Small intestine (tissue), 7 donors: ENCODE results near the gene PRDM11. TPM values are rescaled to one million over a fixed set of nuclear protein-coding genes. Genes with fewer than 3 reads are reported as not detected.
A peak's percentile ranks its signal among the peaks of the same experiment; 100 is the strongest.
"Not testable (repeated sequence)": the region's sequence is repeated elsewhere in the genome, so short reads cannot be mapped to it uniquely, and the experiment has no call there.

Experiments
- DNase-seq, 2 donors: peaks; one replicate each; pipeline versions ENCODE4 v3.0.0 to v3.0.0-alpha.2; 2013
- FAIRE-seq: peaks from 2 replicates; lab custom pipeline; 2012; peaks lifted over from hg19 to GRCh38; lab: Jason Lieb, UNC
- H3K27ac ChIP-seq, 3 donors: one replicate each; pipeline ENCODE4 v1.5.1; 2013; ENCODE audit warnings: low read length in 2 of 3, mild to moderate bottlenecking in 2 of 3, control low read depth in 1 of 3, inconsistent platforms in 1 of 3, low read depth in 1 of 3, moderate library complexity in 1 of 3
- H3K27me3 ChIP-seq, 3 donors: one replicate each; pipeline ENCODE4 v1.6.1; 2013; ENCODE audit warnings: low read length in 3 of 3, inconsistent platforms in 1 of 3; ENCODE audit not compliant: control insufficient read depth in 3 of 3, insufficient read depth in 3 of 3
- H3K36me3 ChIP-seq, 3 donors: one replicate each; pipeline ENCODE4 v1.6.1; 2013; ENCODE audit warnings: low read length in 3 of 3, inconsistent platforms in 1 of 3, low read depth in 1 of 3, mild to moderate bottlenecking in 1 of 3, moderate library complexity in 1 of 3; ENCODE audit not compliant: control insufficient read depth in 3 of 3, insufficient read depth in 2 of 3
- H3K4me1 ChIP-seq, 3 donors: one replicate each; pipeline ENCODE4 v1.6.1; 2013; ENCODE audit warnings: low read length in 2 of 3, inconsistent platforms in 1 of 3, low read depth in 1 of 3, mild to moderate bottlenecking in 1 of 3, moderate library complexity in 1 of 3; ENCODE audit not compliant: control insufficient read depth in 3 of 3, insufficient read depth in 2 of 3
- H3K4me3 ChIP-seq, 3 donors: one replicate each; pipeline ENCODE4 v1.5.1; 2013; ENCODE audit warnings: low read length in 3 of 3, control low read depth in 1 of 3, inconsistent platforms in 1 of 3, low read depth in 1 of 3, mild to moderate bottlenecking in 1 of 3, moderate library complexity in 1 of 3
- H3K9me3 ChIP-seq, 2 donors: one replicate each; pipeline ENCODE4 v1.6.1; 2013; ENCODE audit warnings: low read depth in 1 of 2, low read length in 1 of 2; ENCODE audit not compliant: control insufficient read depth in 2 of 2, insufficient read depth in 1 of 2
- WGBS, 3 donors: extraction: QIAGEN DNeasy Blood & Tissue Kit; methylation state at CpG; one replicate each; pipeline ENCODE4 v1.1.7; 2013; 5-methylcytosine and 5-hydroxymethylcytosine counted together
- polyA plus RNA-seq, 4 donors: library from polyadenylated mRNA; stranded (reverse) in 3 of 4; unstranded in 1 of 4; fragments of 200-250 nt in 3 of 4; fragments of 120-200 nt in 1 of 4; gene quantifications; one replicate each; pipeline versions ENCODE4 v1.2.1 to v1.2.3, GENCODE V29; 2013
- donor health status: healthy with polysubstance abuse.
- donor health status: control.
- donor health status: control.
- donor health status: Bipolar disorder and iron deficiency.
- donor health status: healthy.

The PRDM11 gene
- polyA plus RNA-seq, 4 donors: 0.45 to 20.4 (median 3.2) TPM

- Histone ChIP-seq H3K27ac (no peak overlapping the region), H3K4me1 (peaks cover 0 to 7% (median 0%) of the 10 kb centered on the region in 3 donors), H3K4me3 (no peak overlapping the region), H3K27me3 (no peaks in the 10 kb centered on the region), H3K36me3 (peaks cover 0 to 9% (median 0%) of the 10 kb centered on the region in 3 donors), H3K9me3 (peaks cover 0 to under 1% of the 10 kb centered on the region in 2 donors)
- FAIRE-seq (no peak), DNase-seq (no peak)
- WGBS, 3 donors: 86 to 98% (median 93%) methylated on average over 1 of the region's 1 CpG
These were observed 93.3 kb downstream of the PRDM11 start for GRCh38 chr11:45239733-45240132.

DNA sequence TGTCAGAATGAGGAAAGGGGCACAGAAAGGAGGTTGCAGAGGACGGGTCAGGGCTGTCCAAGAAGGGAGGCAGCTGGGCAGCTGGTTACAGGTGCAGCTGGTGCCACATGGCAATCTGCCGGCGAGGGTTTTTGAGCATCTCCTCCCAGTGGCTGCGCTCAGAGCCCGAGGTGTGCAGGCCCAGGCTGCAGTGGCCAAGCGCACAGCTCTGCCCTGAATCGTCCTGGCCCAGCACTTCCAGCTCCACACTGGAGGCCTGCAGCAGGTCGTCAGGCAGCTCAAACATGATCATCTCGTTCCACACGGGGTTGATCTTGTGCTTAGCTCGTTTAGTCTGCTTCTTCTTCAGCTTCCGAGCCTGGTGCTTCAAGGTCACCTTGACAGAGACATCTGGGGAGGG is 97.5 kb downstream of the PRDM11 start:
- FAIRE-seq: no peak
- Histone ChIP-seq H3K9me3 (peaks cover 0 to 3% of the 10 kb centered on the region in 2 donors), H3K27ac (no peak overlapping the region), H3K27me3 (no peaks in the 10 kb centered on the region), H3K4me3 (no peak overlapping the region), H3K36me3 (peaks cover 0 to 22% (median 0%) of the 10 kb centered on the region in 3 donors), H3K4me1 (peaks cover 2 to 21% (median 4%) of the 10 kb centered on the region in 3 donors)
- 82 to 86% (median 84%) methylated on average over 12 of the region's 12 CpGs for WGBS, 3 donors
- no peak for DNase-seq

GRCh38 chr11:45245218-45246045 is 99.0 kb downstream of the PRDM11 start:
- H3K9me3 ChIP-seq: peaks cover 0 to 3% of the 10 kb centered on the region in 2 donors
- peak; percentile 72 for DNase-seq

GRCh38 chr11:45246241-45246640 is 99.8 kb downstream of the PRDM11 start:
- no peak overlapping the region for H3K4me3 ChIP-seq
- WGBS, 3 donors: 88 to 96% (median 93%) methylated on average over 8 of the region's 8 CpGs
- peaks cover 0 to 3% of the 10 kb centered on the region in 2 donors for H3K9me3 ChIP-seq
- no peaks in the 10 kb centered on the region for H3K27me3 ChIP-seq
- no peak for DNase-seq
- FAIRE-seq: no peak
- no peak overlapping the region for H3K27ac ChIP-seq
- peaks cover 2 to 21% (median 4%) of the 10 kb centered on the region in 3 donors for H3K4me1 ChIP-seq
- H3K36me3 ChIP-seq: peaks cover 0 to 28% (median 0%) of the 10 kb centered on the region in 3 donors

More at GRCh38 chr11:45245218-45246045, 99.0 kb downstream of the PRDM11 start:
- Histone ChIP-seq H3K27ac (peak overlapping the region in 1 of 3 donors; percentile 57), H3K4me1 (peaks cover 2 to 21% (median 4%) of the 10 kb centered on the region in 3 donors), H3K4me3 (no peak overlapping the region), H3K36me3 (peaks cover 0 to 28% (median 0%) of the 10 kb centered on the region in 3 donors), H3K27me3 (no peaks in the 10 kb centered on the region)
- 43 to 63% (median 50%) methylated on average over 8 of the region's 8 CpGs for WGBS, 3 donors
- FAIRE-seq: no peak

DNA sequence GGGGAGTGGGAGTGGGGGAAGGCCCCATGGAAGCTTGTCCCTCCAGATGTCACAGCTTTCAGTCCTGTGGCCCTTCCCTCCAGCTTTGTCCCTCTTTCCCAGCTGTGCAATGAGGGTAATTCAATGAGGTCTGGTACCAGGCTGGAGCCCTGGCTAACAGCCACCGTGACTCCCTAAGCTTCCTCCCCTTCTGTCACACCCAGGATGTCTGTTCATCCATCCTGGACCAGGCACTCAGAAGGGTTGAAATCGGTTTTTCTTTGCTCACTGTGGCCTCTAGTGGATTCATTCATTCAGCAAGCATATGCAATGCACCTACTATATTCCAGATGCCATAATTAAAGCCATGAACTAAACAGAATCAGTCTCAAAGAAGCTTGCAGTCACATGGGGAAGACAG is 101.0 kb downstream of the PRDM11 start:
- H3K9me3 ChIP-seq: peaks cover 0 to 3% of the 10 kb centered on the region in 2 donors

GRCh38 chr11:45248501-45249011 is 102.1 kb downstream of the PRDM11 start:
- Histone ChIP-seq H3K4me1 (peaks cover 4 to 21% (median 5%) of the 10 kb centered on the region in 3 donors), H3K27ac (no peak overlapping the region), H3K36me3 (peaks cover 0 to 41% (median 0%) of the 10 kb centered on the region in 3 donors), H3K27me3 (no peaks in the 10 kb centered on the region), H3K9me3 (peaks cover 0 to 3% of the 10 kb centered on the region in 2 donors), H3K4me3 (no peak overlapping the region)
- FAIRE-seq: no peak
- DNase-seq: no peak
- 23 to 77% (median 68%) methylated on average over 2 of the region's 2 CpGs for WGBS, 3 donors

More for the DNA sequence above, 101.0 kb downstream of the PRDM11 start:
- FAIRE-seq: no peak
- no peak overlapping the region for H3K4me3 ChIP-seq
- peaks cover 2 to 21% (median 4%) of the 10 kb centered on the region in 3 donors for H3K4me1 ChIP-seq
- no peak overlapping the region for H3K27ac ChIP-seq
- no peak for DNase-seq
- H3K36me3 ChIP-seq: peaks cover 0 to 38% (median 0%) of the 10 kb centered on the region in 3 donors
- WGBS, 3 donors: 48 to 63% (median 56%) methylated on average over 2 of the region's 2 CpGs
- no peaks in the 10 kb centered on the region for H3K27me3 ChIP-seq

- Histone ChIP-seq H3K36me3 (peaks cover 0 to 45% (median 0%) of the 10 kb centered on the region in 3 donors), H3K4me1 (peaks cover 4 to 18% (median 5%) of the 10 kb centered on the region in 3 donors)
- H3K4me3 ChIP-seq, FAIRE-seq, DNase-seq, H3K9me3 ChIP-seq, H3K27me3 ChIP-seq, H3K27ac ChIP-seq: not testable (repeated sequence)
- WGBS, 3 donors: 86 to 98% (median 94%) methylated on average over 1 of the region's 1 CpG
These were observed 102.9 kb downstream of the PRDM11 start for GRCh38 chr11:45249372-45249771.

DNA sequence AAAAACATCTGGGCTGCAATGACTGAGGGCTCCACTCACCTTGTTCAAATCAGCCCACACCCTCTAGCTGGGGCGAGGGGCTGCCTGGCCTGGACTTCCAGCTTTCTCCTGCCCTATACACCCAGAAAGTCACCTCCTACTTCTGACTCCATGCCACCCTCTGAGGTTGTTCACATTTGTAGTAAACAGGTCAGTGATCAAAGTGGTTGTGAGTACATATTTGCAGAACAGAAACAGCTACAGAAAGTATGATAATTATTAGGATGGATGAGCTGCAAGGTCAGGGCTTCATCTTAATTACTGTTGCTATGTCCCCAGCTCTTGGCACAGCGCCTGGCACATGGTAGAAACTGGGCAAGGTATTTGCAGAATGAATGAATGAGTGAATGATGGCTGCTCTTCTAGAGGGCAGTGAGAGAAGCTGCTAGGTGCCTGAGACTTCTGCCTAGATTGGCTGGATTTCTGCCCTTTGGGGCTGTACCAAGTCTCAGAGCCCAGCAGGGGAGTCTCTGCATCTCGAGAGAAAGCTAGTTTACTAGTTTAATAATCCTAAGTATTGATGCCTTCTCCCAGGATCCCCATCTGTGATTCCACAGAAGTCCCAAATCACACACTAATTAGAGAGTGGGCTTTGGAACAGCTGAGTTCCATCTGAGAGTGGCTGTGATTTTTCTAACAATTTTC is 103.7 kb downstream of the PRDM11 start:
- DNase-seq (no peak), FAIRE-seq (no peak)
- Histone ChIP-seq H3K27me3 (no peaks in the 10 kb centered on the region), H3K9me3 (no peaks in the 10 kb centered on the region), H3K36me3 (peaks cover 0 to 49% (median 0%) of the 10 kb centered on the region in 3 donors), H3K4me1 (peaks cover 3 to 10% (median 4%) of the 10 kb centered on the region in 3 donors), H3K27ac (no peak overlapping the region), H3K4me3 (no peak overlapping the region)
- WGBS, 3 donors: 56 to 76% (median 62%) methylated on average over 3 of the region's 3 CpGs
